Measurements from ENCODE around the gene NCKAP5. TPM values are rescaled to one million over a fixed set of nuclear protein-coding genes. Genes with fewer than 3 reads are reported as not detected.

NCKAP5 gene
- total and polyA plus RNA-seq, 4 donors, result 0.57 to 2.8 (median 2.4) TPM

DNA sequence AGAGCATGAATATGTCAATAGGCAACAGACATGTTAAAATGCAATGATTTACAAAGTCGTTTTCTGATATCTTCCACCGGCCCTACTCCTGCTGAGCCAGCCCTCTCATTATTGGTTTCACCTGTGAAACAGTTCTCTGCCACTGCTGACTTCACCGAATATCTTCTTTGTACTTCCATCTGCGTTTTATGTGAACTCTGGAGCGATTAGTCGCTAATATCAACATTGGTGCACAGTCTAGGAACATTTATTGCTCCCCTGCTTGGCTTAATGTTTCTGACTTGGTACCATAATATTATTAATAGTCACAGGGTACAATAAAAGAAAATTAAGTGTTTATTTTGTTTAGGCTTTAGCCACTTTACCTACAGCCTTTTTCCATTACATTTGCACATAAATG, 105.5 kb downstream of the NCKAP5 start:
- TF ChIP-seq GABPA (IDR thresholded peaks at IDR 0.05 in 1 of 2, conservative IDR thresholded peaks at IDR 0.05 in 1 of 2) (no peak), REST (IDR thresholded peaks at IDR 0.05) (no peak), EGR1 (IDR thresholded peaks at IDR 0.05; ENCODE audit: low read depth in 2 of 2) (no peak), CTCF (IDR thresholded peaks at IDR 0.05; ENCODE audit: low read depth, low read length, missing input control) (no peak), RAD21 (IDR thresholded peaks at IDR 0.05) (no peak), FOXA2 (IDR thresholded peaks at IDR 0.05) (no peak), HNF4A (conservative IDR thresholded peaks at IDR 0.05) (no peak), FOXA1 (IDR thresholded peaks at IDR 0.05) (no peak), SP1 (IDR thresholded peaks at IDR 0.05) (no peak), HNF4G (IDR thresholded peaks at IDR 0.05) (no peak), TAF1 (conservative IDR thresholded peaks at IDR 0.05) (no peak), YY1 (IDR thresholded peaks at IDR 0.05) (no peak), RXRA (IDR thresholded peaks at IDR 0.05) (no peak), NR2F2 (IDR thresholded peaks at IDR 0.05) (no peak), JUND (IDR thresholded peaks at IDR 0.05) (no peak)
- TF ChIP-seq, protein P1, sequence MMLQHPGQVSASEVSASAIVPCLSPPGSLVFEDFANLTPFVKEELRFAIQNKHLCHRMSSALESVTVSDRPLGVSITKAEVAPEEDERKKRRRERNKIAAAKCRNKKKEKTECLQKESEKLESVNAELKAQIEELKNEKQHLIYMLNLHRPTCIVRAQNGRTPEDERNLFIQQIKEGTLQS (IDR thresholded peaks at IDR 0.05), result no peak
- TF ChIP-seq, protein P2, sequence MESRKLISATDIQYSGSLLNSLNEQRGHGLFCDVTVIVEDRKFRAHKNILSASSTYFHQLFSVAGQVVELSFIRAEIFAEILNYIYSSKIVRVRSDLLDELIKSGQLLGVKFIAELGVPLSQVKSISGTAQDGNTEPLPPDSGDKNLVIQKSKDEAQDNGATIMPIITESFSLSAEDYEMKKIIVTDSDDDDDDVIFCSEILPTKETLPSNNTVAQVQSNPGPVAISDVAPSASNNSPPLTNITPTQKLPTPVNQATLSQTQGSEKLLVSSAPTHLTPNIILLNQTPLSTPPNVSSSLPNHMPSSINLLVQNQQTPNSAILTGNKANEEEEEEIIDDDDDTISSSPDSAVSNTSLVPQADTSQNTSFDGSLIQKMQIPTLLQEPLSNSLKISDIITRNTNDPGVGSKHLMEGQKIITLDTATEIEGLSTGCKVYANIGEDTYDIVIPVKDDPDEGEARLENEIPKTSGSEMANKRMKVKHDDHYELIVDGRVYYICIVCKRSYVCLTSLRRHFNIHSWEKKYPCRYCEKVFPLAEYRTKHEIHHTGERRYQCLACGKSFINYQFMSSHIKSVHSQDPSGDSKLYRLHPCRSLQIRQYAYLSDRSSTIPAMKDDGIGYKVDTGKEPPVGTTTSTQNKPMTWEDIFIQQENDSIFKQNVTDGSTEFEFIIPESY (IDR thresholded peaks at IDR 0.05), result no peak
- TF ChIP-seq, protein P3, sequence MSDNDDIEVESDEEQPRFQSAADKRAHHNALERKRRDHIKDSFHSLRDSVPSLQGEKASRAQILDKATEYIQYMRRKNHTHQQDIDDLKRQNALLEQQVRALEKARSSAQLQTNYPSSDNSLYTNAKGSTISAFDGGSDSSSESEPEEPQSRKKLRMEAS (IDR thresholded peaks at IDR 0.05), result no peak
- Histone ChIP-seq H3K36me3 (ENCODE audit: control insufficient read depth in 4 of 4, insufficient read depth in 3 of 4, low read depth in 1 of 4, low read length in 3 of 4) (no peaks in the 10 kb centered on the region), H3K27ac (ENCODE audit: low read depth in 1 of 2, low read length in 2 of 2) (no peak overlapping the region), H3K9me3 (ENCODE audit: control insufficient read depth in 4 of 4, low read length in 3 of 4) (no peaks in the 10 kb centered on the region), H3K4me3 (ENCODE audit: low read depth in 1 of 3, low read length in 3 of 3) (no peak overlapping the region), H3K9ac (ENCODE audit: low read depth in 1 of 2, low read length in 2 of 2) (no peak overlapping the region), H3K27me3 (ENCODE audit: control insufficient read depth in 4 of 4, insufficient read depth in 4 of 4, low read length in 3 of 4) (no peaks in the 10 kb centered on the region), H3K4me1 (ENCODE audit: control insufficient read depth in 4 of 4, insufficient read depth in 4 of 4, low read length in 3 of 4) (no peaks in the 10 kb centered on the region)
- WGBS, result 92% methylated on average over 6 of the region's 6 CpGs
- no peak for DNase-seq (ENCODE audit: low spot score)
